GM12891 (cell line): ENCODE results near the gene MGA.

Experiments used
- PAX5 ChIP-seq: IDR thresholded peaks from 2 replicates; pipeline ENCODE4 v1.6.1; 2011; ENCODE audit warnings: low read length, moderate library complexity, mild to moderate bottlenecking; ENCODE audit not compliant: insufficient read depth, severe bottlenecking
- POLR2A ChIP-seq: IDR thresholded peaks from 2 replicates; pipeline ENCODE4 v1.6.1; 2011; ENCODE audit warnings: low read depth, low read length, control low read depth
- POLR2AphosphoS5 ChIP-seq: IDR thresholded peaks from 2 replicates; pipeline ENCODE4 v1.6.1; 2011; ENCODE audit warnings: low read depth, low read length, control low read depth
- POU2F2 ChIP-seq: IDR thresholded peaks from 2 replicates; pipeline ENCODE4 v1.6.1; 2011; ENCODE audit warnings: low read depth, mild to moderate bottlenecking, control low read depth, low read length, moderate library complexity
- SPI1 ChIP-seq: IDR thresholded peaks from 2 replicates; pipeline ENCODE4 v1.6.1; 2011; ENCODE audit warnings: low read depth, low read length, control low read depth
- TAF1 ChIP-seq: IDR thresholded peaks from 2 replicates; pipeline ENCODE4 v1.6.1; 2011; ENCODE audit warnings: low read depth, low read length, control low read depth

DNA sequence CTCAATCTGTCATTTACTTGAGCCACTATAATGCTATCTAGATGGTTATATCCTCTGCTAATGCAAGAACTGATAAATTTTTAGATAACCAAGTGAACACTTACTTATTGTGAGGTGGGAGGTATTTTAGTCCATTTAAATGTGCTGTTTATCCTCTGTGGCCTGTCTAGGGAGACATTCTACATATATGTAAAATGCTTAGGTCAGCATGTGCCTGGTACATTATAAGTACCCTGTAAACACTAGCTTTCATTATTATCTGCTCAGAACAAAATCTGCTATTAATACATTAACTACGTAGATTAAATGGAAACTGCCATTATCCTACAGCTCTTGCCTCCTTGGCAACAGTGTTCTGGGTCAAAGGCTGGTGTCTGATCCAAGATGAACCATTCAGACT lies 72.3 kb downstream of the MGA start:
- TF ChIP-seq POLR2A (no peak), POLR2AphosphoS5 (no peak), PAX5 (no peak), TAF1 (no peak), SPI1 (no peak), POU2F2 (no peak)
